Nephron (organoid): Measurements from ENCODE around the gene U2AF2.

Source experiments
- H3K27ac Mint-ChIP-seq, 3 experiments: 2 replicates each; pipeline ENCODE4 v1.8.0; 2020; ENCODE audit warnings: mixed read lengths in 3 of 3, mild to moderate bottlenecking in 2 of 3, moderate library complexity in 1 of 3
- H3K27me3 Mint-ChIP-seq: 2 replicates; pipeline ENCODE4 v1.8.0; 2021; ENCODE audit warnings: low read depth, mild to moderate bottlenecking, moderate library complexity, mixed read lengths
- H3K36me3 Mint-ChIP-seq: 2 replicates; pipeline ENCODE4 v1.8.0; 2020; ENCODE audit warnings: low read depth, mixed read lengths
- H3K4me1 Mint-ChIP-seq: 2 replicates; pipeline ENCODE4 v1.8.0; 2020; ENCODE audit warnings: mixed read lengths
- H3K4me3 Mint-ChIP-seq, 3 experiments: 2 replicates each; pipeline ENCODE4 v1.8.0; 2020; ENCODE audit warnings: mild to moderate bottlenecking in 3 of 3, mixed read lengths in 3 of 3, moderate library complexity in 2 of 3
- H3K9me3 Mint-ChIP-seq: 2 replicates; pipeline ENCODE4 v1.8.0; 2020; ENCODE audit warnings: mixed read lengths
- CTCF ChIP-seq, 3 experiments: fragments of 200-600 bp; sonication (generic); IDR thresholded peaks; one replicate each; pipeline ENCODE4 v1.5.0; 2021; ENCODE audit warnings: antibody characterized with exemption in 3 of 3; ENCODE audit not compliant: unreplicated experiment in 3 of 3

U2AF2 gene

GRCh38 chr19:55679343-55680257 lies 24.8 kb downstream of the U2AF2 start:
- TF ChIP-seq CTCF (IDR thresholded peaks at IDR 0.05; ENCODE audit: unreplicated experiment in 3 of 3) = no peak
- Mint-ChIP-seq H3K27ac (peak overlapping the region in 1 of 3 experiments; percentile 77), H3K36me3 (peaks cover 41% of the 10 kb centered on the region), H3K27me3 (no peaks in the 10 kb centered on the region), H3K4me3 (peak overlapping the region in 1 of 3 experiments; percentile 28), H3K9me3 (no peaks in the 10 kb centered on the region), H3K4me1 (peaks cover 35% of the 10 kb centered on the region)

- TF ChIP-seq CTCF (IDR thresholded peaks at IDR 0.05; ENCODE audit: unreplicated experiment in 3 of 3) = no peak
- no peaks in the 10 kb centered on the region for H3K27me3 Mint-ChIP-seq
- H3K27ac Mint-ChIP-seq = no peak overlapping the region
- H3K36me3 Mint-ChIP-seq = peaks cover 41% of the 10 kb centered on the region
- peaks cover 30% of the 10 kb centered on the region for H3K4me1 Mint-ChIP-seq
- peak overlapping the region in 1 of 3 experiments; percentile 11 for H3K4me3 Mint-ChIP-seq
- no peaks in the 10 kb centered on the region for H3K9me3 Mint-ChIP-seq
These were observed 25.7 kb downstream of the U2AF2 start for GRCh38 chr19:55680339-55681130.

- peak overlapping the region in 1 of 3 experiments; percentile 69 for H3K27ac Mint-ChIP-seq
- peaks cover 44% of the 10 kb centered on the region for H3K36me3 Mint-ChIP-seq
- no peaks in the 10 kb centered on the region for H3K9me3 Mint-ChIP-seq
- TF ChIP-seq CTCF (IDR thresholded peaks at IDR 0.05; ENCODE audit: unreplicated experiment in 3 of 3) = no peak
- H3K27me3 Mint-ChIP-seq = no peaks in the 10 kb centered on the region
- peaks cover 21% of the 10 kb centered on the region for H3K4me1 Mint-ChIP-seq
- H3K4me3 Mint-ChIP-seq = no peak overlapping the region
These were observed 26.6 kb downstream of the U2AF2 start for GRCh38 chr19:55681131-55682092.

- H3K27ac Mint-ChIP-seq = peak overlapping the region; percentile 90 to 97 (median 95)
These were observed 28.8 kb downstream of the U2AF2 start for GRCh38 chr19:55683449-55684261.

More at GRCh38 chr19:55683449-55684261, 28.8 kb downstream of the U2AF2 start:
- peaks cover 32% of the 10 kb centered on the region for H3K36me3 Mint-ChIP-seq
- no peaks in the 10 kb centered on the region for H3K27me3 Mint-ChIP-seq
- H3K4me1 Mint-ChIP-seq = peaks cover 6% of the 10 kb centered on the region
- no peaks in the 10 kb centered on the region for H3K9me3 Mint-ChIP-seq
- H3K4me3 Mint-ChIP-seq = peak overlapping the region in 1 of 3 experiments; percentile 41
- no peak for TF ChIP-seq CTCF (IDR thresholded peaks at IDR 0.05; ENCODE audit: unreplicated experiment in 3 of 3)
